Parathyroid adenoma (tissue), 2 donors: ENCODE measurements around the gene RHEBL1.

ENCODE experiments used
- H2AFZ ChIP-seq: fragments of 300-600 bp; sonication (generic); one replicate; pipeline ENCODE4 v1.7.0; 2017; ENCODE audit warnings: antibody characterized with exemption, mild to moderate bottlenecking
- H3K27ac ChIP-seq: fragments of 300-600 bp; sonication (generic); one replicate; pipeline ENCODE4 v1.7.0; 2017
- H3K27me3 ChIP-seq: fragments of 300-600 bp; sonication (generic); one replicate; pipeline ENCODE4 v1.7.0; 2017; ENCODE audit warnings: low read length; ENCODE audit not compliant: control insufficient read depth, insufficient read depth
- H3K36me3 ChIP-seq: fragments of 300-600 bp; sonication (generic); one replicate; pipeline ENCODE4 v1.7.0; 2017; ENCODE audit warnings: low read length; ENCODE audit not compliant: control insufficient read depth, insufficient read depth
- H3K4me1 ChIP-seq: fragments of 300-600 bp; sonication (generic); one replicate; pipeline ENCODE4 v1.7.0; 2017; ENCODE audit warnings: control low read depth
- H3K4me2 ChIP-seq: fragments of 300-600 bp; sonication (generic); one replicate; pipeline ENCODE4 v1.7.0; 2017; ENCODE audit warnings: low read length
- H3K4me3 ChIP-seq: fragments of 300-600 bp; sonication (generic); one replicate; pipeline ENCODE4 v1.7.0; 2017; ENCODE audit warnings: low read depth, low read length
- H3K79me2 ChIP-seq: fragments of 300-600 bp; sonication (generic); one replicate; pipeline ENCODE4 v1.7.0; 2017; ENCODE audit warnings: control low read depth
- H3K9ac ChIP-seq: fragments of 300-600 bp; sonication (generic); one replicate; pipeline ENCODE4 v1.7.0; 2017; ENCODE audit warnings: mild to moderate bottlenecking
- H3K9me3 ChIP-seq: fragments of 300-600 bp; sonication (generic); one replicate; pipeline ENCODE4 v1.7.0; 2017; ENCODE audit warnings: low read length; ENCODE audit not compliant: control insufficient read depth
- TF ChIP-seq, protein P1 (sequence below): fragments of 300-600 bp; sonication (generic); IDR thresholded peaks from one replicate; pipeline ENCODE4 v1.7.0; 2017; ENCODE audit warnings: antibody characterized with exemption, mild to moderate bottlenecking
- donor health status: primary hyperparathyroidism.

RHEBL1 gene

DNA sequence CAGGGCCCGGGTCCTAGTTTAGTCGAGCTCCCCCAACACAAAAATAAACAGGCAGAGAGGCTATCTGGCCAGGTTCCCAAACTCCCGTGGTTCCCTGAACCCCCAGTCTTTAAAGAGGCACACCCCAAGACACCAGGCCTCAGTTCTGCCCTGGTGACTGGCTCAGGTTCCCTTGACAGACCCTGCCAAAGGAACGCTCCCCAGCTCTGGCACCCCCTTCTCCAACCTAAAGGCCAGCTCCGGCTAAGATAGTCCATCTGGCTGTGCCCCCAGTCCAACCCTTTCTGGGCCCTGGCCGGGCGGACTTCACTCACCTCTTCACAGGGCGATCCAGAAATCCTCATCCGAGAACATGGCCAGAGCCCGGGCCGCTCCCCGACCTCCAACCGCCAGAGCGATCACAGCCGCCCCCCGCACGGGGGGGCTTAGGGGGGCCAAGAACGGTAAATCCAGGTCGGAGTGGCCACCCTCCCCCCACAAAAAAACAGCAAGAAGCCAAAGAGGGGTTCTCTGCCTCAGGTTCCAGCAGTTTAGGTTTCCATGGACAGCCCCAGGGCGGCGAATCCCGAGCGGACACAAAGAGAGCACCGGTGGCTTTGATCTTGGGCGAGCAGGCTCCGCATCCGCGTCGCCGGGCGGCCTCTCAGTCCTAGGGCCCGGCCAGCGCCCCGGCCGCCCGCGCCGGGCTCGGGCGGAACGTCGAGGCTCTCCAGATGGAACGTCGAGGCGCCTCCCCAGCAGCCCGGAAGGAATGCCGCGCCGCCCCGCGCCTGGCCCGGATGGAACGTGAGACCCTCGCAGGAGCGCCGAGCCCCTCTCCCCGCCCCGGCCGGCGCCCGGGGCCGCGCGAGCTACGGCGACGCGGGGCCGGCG is 10.2 kb downstream of the RHEBL1 start:
- Histone ChIP-seq H3K4me1 (peaks cover 32% of the 10 kb centered on the region), H2AFZ (peak overlapping the region; percentile 100), H3K36me3 (no peaks in the 10 kb centered on the region), H3K27ac (peak overlapping the region; percentile 38), H3K9me3 (no peaks in the 10 kb centered on the region), H3K79me2 (peaks cover 56% of the 10 kb centered on the region), H3K4me2 (peak overlapping the region; percentile 97), H3K4me3 (peak overlapping the region; percentile 89), H3K9ac (peak overlapping the region; percentile 95), H3K27me3 (no peaks in the 10 kb centered on the region)
- TF ChIP-seq, protein P1, sequence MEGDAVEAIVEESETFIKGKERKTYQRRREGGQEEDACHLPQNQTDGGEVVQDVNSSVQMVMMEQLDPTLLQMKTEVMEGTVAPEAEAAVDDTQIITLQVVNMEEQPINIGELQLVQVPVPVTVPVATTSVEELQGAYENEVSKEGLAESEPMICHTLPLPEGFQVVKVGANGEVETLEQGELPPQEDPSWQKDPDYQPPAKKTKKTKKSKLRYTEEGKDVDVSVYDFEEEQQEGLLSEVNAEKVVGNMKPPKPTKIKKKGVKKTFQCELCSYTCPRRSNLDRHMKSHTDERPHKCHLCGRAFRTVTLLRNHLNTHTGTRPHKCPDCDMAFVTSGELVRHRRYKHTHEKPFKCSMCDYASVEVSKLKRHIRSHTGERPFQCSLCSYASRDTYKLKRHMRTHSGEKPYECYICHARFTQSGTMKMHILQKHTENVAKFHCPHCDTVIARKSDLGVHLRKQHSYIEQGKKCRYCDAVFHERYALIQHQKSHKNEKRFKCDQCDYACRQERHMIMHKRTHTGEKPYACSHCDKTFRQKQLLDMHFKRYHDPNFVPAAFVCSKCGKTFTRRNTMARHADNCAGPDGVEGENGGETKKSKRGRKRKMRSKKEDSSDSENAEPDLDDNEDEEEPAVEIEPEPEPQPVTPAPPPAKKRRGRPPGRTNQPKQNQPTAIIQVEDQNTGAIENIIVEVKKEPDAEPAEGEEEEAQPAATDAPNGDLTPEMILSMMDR, result no peak

GRCh38 chr12:49059045-49059298 is 10.8 kb downstream of the RHEBL1 start:
- Histone ChIP-seq H3K4me2 (peak overlapping the region; percentile 97), H3K36me3 (no peaks in the 10 kb centered on the region), H2AFZ (no peak overlapping the region), H3K4me3 (peak overlapping the region; percentile 89), H3K27ac (no peak overlapping the region), H3K27me3 (no peaks in the 10 kb centered on the region), H3K9me3 (no peaks in the 10 kb centered on the region), H3K79me2 (peaks cover 59% of the 10 kb centered on the region), H3K9ac (no peak overlapping the region), H3K4me1 (peaks cover 32% of the 10 kb centered on the region)
- TF ChIP-seq, protein P1, result no peak

- no peaks in the 10 kb centered on the region for H3K9me3 ChIP-seq
- peaks cover 60% of the 10 kb centered on the region for H3K79me2 ChIP-seq
- peaks cover 32% of the 10 kb centered on the region for H3K4me1 ChIP-seq
- H3K4me3 ChIP-seq, result peak overlapping the region; percentile 89
- no peak overlapping the region for H2AFZ ChIP-seq
- H3K27ac ChIP-seq, result no peak overlapping the region
- H3K9ac ChIP-seq, result no peak overlapping the region
- H3K36me3 ChIP-seq, result no peaks in the 10 kb centered on the region
- TF ChIP-seq, protein P1, result no peak
- H3K4me2 ChIP-seq, result peak overlapping the region; percentile 97
- no peaks in the 10 kb centered on the region for H3K27me3 ChIP-seq
Measured at GRCh38 chr12:49058366-49059044, 11.3 kb downstream of the RHEBL1 start.

DNA sequence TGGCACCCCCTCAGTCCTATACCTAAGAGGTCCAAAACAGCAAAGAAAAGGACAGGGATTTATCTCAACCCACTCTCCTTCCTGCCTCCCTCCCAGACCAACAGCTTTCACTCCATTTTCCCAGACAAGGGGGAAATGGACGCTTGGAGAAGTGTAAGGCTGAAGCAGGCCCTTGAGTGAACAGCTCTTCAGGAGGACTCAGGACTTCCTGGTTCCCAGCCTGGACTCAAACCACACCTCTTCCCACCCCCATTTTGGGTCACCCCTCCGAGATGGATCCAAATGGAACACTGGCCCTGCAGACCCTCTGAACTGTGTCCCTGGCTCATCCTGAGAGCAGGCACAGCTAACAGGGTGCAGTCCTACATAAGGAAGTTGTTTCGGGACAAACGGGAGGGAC is 11.9 kb downstream of the RHEBL1 start:
- H3K4me3 ChIP-seq, result peak overlapping the region; percentile 89
- peaks cover 32% of the 10 kb centered on the region for H3K4me1 ChIP-seq
- H3K9ac ChIP-seq, result no peak overlapping the region
- TF ChIP-seq, protein P1, result no peak
- no peak overlapping the region for H3K27ac ChIP-seq
- no peaks in the 10 kb centered on the region for H3K27me3 ChIP-seq
- no peak overlapping the region for H2AFZ ChIP-seq
- no peaks in the 10 kb centered on the region for H3K36me3 ChIP-seq
- H3K79me2 ChIP-seq, result peaks cover 60% of the 10 kb centered on the region
- H3K4me2 ChIP-seq, result peak overlapping the region; percentile 97
- H3K9me3 ChIP-seq, result no peaks in the 10 kb centered on the region
